ENCODE results near the gene PDZRN3. TPM values are rescaled to one million over a fixed set of nuclear protein-coding genes. Genes with fewer than 3 reads are reported as not detected.

Gene PDZRN3
- total RNA-seq, 1 experiment from 2014 or later, result 19.2 TPM

DNA sequence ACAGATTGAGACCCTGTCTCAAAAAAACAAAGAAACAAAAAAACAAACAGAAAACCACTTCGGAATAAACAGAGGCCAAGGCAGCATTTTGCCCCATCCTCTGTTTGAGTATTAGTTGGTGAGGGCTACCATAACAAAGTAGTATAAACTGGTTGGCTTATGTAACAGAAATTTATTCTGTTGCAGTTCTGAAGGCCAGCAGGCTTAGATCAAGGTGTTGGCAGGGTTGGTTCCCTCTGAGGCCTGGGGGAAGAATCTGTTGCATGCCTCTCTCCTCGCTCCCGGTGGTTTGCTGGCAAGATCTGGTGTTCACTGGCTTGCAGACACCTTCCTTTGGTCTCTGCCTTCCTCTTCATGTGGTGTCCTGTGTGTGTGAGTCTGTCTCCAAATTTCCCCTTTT lies 261.6 kb downstream of the PDZRN3 start:
- Histone ChIP-seq H3K36me3 (no peaks in the 10 kb centered on the region), H3K9me3 (no peaks in the 10 kb centered on the region), H3K27me3 (no peaks in the 10 kb centered on the region), H3K4me3 (no peak overlapping the region)
- no peak for DNase-seq

DNA sequence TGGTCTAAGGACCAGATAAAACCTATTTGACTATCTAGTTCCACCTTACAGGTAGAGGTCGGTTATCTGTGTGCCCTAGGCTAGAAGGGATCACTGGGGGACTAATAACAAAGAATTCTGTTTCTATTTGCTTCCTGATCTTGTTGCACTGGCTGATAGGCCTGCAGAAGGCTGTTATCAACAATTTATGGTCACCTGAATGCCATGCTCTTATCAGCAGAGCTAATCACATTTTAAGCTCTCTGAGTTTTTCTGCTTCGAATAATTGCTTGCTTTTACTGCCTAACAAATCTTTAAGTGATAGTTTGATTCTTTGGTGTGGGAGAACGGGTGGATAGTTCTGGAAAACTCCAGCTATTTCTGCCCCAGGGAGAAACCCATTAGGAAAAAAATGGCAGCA lies 263.1 kb downstream of the PDZRN3 start:
- no peaks in the 10 kb centered on the region for H3K27me3 ChIP-seq
- DNase-seq, result no peak
- no peaks in the 10 kb centered on the region for H3K36me3 ChIP-seq
- H3K9me3 ChIP-seq, result no peaks in the 10 kb centered on the region
- H3K4me3 ChIP-seq, result no peak overlapping the region

DNA sequence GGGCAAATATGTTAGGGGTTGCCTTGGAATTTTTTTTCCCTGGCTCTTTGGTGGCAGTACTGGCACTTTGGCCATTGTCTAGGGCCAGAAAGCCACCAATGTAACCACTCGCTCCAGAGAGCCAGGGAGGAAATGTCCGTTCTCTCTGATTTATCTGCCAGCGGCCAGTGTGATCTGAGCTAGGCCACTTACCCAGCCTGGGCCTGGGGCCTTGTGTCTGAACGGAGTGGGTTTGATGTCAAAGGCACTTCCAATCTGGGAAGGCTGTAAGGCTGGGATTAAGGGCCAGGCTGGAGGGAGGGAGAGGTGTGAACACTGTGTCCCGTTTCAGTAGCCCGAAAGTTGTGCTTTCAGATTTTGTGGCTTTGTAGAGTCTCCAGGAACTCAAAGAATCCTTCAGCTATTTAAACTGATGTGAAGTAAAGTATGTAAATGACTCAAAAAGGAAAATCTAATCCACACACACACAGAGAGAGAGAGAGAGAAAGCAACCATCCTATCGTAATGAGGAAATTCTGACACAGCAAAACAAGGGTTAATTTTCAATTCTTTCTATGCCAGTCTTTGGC lies 271.0 kb downstream of the PDZRN3 start:
- Histone ChIP-seq H3K27me3 (no peaks in the 10 kb centered on the region), H3K4me3 (no peak overlapping the region), H3K36me3 (no peaks in the 10 kb centered on the region), H3K9me3 (no peaks in the 10 kb centered on the region)
- DNase-seq, result no peak

DNA sequence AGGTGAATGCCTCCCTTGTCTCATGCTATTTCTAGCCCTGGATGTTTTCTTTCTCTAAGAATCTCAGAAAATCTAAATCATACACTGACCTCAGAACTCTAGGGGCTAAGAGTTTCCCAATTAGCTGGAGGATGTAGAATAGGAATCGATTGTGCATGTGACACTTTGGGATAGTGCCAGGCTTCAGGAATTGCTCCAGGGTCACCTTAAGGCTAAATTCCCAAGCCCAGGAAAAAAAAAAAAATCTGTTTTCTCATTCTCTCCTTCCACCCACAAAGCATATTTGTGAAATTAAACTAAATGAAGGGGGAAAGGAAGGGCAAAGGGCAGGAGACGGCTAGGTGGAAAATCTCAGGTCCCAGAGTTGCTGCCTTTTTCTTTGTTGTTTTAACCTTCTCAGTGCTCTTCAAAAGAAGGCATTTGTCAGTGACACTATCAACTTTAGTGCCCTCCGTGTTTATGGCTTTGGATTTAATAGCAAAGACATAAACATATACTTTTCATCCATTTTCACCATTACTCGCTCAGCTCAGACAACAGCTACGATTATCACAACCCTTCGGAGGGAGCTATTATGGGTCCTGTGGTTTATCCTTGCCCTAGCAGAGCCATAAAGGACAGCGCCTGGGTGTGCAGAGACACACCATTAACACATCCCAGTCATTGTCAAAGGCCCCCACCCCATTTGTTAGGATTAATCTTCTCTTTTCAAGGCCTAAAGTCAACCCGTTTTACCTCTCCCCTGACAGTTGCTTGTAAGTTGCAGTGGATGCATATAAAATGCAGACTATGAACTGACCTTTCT lies 271.7 kb downstream of the PDZRN3 start:
- H3K36me3 ChIP-seq, result no peaks in the 10 kb centered on the region
- DNase-seq, result no peak
- no peaks in the 10 kb centered on the region for H3K27me3 ChIP-seq

DNA sequence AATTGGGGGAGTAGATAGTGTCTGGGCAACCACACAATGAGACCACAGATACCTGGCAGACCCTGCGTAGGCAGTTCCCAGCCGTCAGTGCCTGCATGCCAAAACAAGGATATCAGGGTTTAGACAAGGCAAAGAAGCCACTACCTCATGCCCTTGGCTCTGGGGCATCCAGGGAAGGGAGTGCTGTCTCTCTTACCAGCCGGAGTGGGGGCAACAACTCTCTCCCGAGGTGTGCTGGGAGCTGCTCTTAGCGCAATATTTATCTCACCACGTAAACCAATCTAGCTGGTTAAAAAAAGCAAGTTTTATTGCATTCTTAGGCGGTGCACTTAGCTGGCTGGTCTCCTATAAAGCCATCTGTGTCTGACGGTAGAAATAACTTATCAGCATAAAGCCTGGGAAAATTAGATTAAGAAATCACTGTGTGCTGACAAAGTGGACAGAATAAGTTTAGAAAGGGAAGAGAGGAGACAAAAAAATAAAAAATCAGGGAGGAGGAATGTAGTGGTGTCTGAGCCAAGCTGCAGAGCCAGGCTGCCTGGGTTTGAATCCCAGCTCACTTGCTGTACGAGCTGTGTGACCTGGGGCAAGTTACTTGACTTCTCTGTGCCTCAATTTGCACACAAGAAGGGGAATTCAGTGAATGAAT lies 273.2 kb downstream of the PDZRN3 start:
- Histone ChIP-seq H3K4me3 (no peak overlapping the region), H3K36me3 (no peaks in the 10 kb centered on the region), H3K27me3 (no peaks in the 10 kb centered on the region), H3K9me3 (no peaks in the 10 kb centered on the region)
- DNase-seq, result peak; percentile 2

More for the DNA sequence above, 271.7 kb downstream of the PDZRN3 start:
- H3K4me3 ChIP-seq, result no peak overlapping the region
- H3K9me3 ChIP-seq, result no peaks in the 10 kb centered on the region

DNA sequence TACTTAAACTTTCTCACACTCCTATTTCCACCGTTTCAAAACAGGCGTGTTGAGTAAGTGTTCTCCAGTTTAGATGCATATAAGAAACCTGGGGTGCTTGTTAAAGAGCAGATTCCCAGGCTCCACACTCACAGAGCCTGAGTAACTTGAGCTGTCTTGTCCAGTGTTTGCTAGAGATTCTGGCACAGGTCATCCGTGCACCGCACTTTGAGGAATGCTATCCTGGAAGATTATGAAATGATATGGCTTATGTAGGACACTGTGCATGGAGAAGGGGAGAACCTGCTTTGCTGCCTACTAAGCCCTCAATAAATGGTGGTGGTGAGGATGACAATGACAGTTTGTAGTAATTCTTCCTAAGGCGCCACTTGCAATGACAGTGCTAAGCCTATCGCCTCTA lies 273.7 kb downstream of the PDZRN3 start:
- no peak for DNase-seq
- Histone ChIP-seq H3K9me3 (no peaks in the 10 kb centered on the region), H3K27me3 (no peaks in the 10 kb centered on the region), H3K4me3 (no peak overlapping the region), H3K36me3 (no peaks in the 10 kb centered on the region)

DNA sequence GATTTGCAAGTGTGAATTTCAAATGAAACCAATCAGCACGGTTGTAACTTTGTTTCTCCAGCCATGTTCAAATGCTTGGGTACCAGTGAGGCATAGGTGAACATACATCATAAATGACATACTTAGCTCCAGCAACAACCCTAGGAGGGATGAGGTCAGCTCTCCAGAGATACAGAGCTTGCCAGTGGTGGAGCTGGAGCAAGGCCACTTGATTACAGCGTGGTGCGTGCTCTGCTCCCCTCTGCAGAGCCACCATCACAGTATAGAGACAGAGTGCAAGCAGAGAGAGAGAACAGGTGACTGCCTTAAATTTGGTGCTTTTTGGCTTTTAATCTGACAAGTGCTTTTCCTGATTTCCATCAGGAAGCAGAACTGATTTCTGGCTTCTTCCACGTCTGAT lies 275.1 kb downstream of the PDZRN3 start:
- H3K27me3 ChIP-seq, result no peaks in the 10 kb centered on the region
- no peak for DNase-seq
- H3K36me3 ChIP-seq, result no peaks in the 10 kb centered on the region
- H3K4me3 ChIP-seq, result no peak overlapping the region
- no peaks in the 10 kb centered on the region for H3K9me3 ChIP-seq

DNA sequence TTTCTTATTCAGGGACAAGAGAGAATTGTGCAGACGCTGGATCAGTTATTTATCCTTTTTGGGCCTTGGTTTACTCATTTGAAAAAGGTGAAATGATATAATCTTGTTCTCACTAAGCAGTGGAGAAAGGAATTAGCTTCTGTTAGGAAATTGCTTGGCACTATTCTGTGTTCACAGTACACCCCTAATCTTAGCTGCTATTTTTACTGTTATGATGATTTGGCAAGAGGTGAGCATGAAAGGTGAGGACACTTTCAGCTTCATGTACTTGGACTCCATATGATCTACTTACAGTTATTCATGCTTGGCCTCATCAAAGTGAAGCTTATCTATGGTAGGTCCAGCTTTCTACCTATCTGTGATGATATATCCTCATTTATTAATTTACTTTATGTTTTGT lies 282.7 kb downstream of the PDZRN3 start:
- Histone ChIP-seq H3K9me3 (no peaks in the 10 kb centered on the region), H3K27me3 (no peaks in the 10 kb centered on the region), H3K36me3 (no peaks in the 10 kb centered on the region), H3K4me3 (no peak overlapping the region)
- DNase-seq, result no peak

DNA sequence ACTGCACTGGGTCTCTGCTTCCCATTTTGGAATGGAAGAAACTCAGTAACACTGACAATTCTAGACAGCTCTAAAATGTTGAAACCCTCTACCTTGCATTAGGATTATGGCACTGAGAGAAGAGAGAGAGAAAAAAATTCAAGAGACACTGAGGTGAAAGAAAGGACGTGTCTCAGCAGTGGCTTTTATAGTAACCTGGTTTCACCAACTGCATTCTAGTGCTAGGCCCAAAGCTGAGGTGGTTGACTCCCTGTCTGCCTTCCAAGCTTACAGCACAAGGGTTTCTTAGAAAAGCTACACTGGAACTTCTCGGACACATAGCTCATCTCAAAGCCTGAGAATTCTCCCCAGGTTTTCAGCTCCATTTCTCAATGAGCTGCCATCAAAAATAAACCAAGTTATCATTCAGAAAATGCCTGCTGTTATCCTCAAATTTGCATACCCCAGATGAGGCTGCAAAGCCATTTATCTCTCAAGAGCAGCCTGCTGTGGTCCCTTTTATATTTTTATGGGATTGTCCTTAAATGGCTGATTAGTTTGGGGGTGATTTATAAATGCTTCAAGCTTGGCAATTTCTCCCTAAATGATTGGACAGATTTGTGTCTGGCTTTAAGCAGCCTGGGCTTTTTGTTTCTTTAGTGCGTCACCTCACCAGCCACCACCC lies 283.3 kb downstream of the PDZRN3 start:
- no peak for DNase-seq
- Histone ChIP-seq H3K36me3 (no peaks in the 10 kb centered on the region), H3K4me3 (no peak overlapping the region), H3K27me3 (no peaks in the 10 kb centered on the region), H3K9me3 (no peaks in the 10 kb centered on the region)

DNA sequence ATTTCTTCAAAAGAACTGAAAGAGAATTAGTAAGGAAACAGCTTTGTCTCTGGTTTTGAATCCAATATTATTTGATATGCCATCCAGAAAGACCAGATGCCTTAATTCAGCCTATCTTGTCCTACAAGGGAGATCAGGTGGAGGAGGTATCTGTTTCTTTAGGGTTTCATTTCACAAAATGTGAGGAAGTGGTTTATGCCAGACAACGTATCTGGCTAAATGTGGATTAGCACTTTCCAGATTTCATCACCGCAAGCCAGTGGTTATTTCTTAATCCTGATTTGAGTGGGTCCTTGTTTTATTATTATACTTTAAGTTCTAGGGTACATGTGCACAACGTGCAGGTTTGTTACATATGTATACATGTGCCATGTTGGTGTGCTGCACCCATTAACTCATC lies 292.2 kb downstream of the PDZRN3 start:
- Histone ChIP-seq H3K27me3 (no peaks in the 10 kb centered on the region), H3K4me3 (no peak overlapping the region), H3K9me3 (no peaks in the 10 kb centered on the region), H3K36me3 (no peaks in the 10 kb centered on the region)
- no peak for DNase-seq
